Endothelial cell of umbilical vein (primary cell): ENCODE results near the gene ZNF383.
A peak's percentile ranks its signal among the peaks of the same experiment; 100 is the strongest.

Experiments used
- CTCF ChIP-seq, 2 donors: IDR thresholded peaks; 1 replicate in 1 of 2; 2 replicates in 1 of 2; pipeline ENCODE4 v1.5.1; 2011; ENCODE audit warnings: low read length in 2 of 2, mild to moderate bottlenecking in 2 of 2, moderate library complexity in 2 of 2, control low read depth in 1 of 2, inconsistent platforms in 1 of 2, low read depth in 1 of 2; ENCODE audit not compliant: insufficient read depth in 1 of 2; ENCODE audit errors: extremely low read depth in 1 of 2
- EZH2 ChIP-seq: IDR thresholded peaks from 2 replicates; pipeline ENCODE4 v1.6.1; 2012; ENCODE audit warnings: borderline replicate concordance, low read depth, mild to moderate bottlenecking, moderate library complexity, low read length, inconsistent platforms; ENCODE audit not compliant: severe bottlenecking
- FOS ChIP-seq: IDR thresholded peaks from 2 replicates; pipeline ENCODE4 v1.6.1; 2011; ENCODE audit warnings: mild to moderate bottlenecking, low read length, moderate library complexity, borderline replicate concordance; ENCODE audit not compliant: insufficient read depth
- GATA2 ChIP-seq: IDR thresholded peaks from 2 replicates; pipeline ENCODE4 v1.7.0; 2011; ENCODE audit warnings: low read depth, mild to moderate bottlenecking, moderate library complexity, mixed read lengths, low read length; ENCODE audit not compliant: insufficient read length, insufficient read depth
- JUN ChIP-seq: IDR thresholded peaks from 2 replicates; pipeline ENCODE4 v1.6.1; 2011; ENCODE audit warnings: borderline replicate concordance, low read depth; ENCODE audit not compliant: insufficient read length, insufficient read depth
- MAX ChIP-seq: IDR thresholded peaks from 2 replicates; pipeline ENCODE4 v1.6.1; 2011; ENCODE audit not compliant: insufficient read depth, insufficient read length
- MYC ChIP-seq: IDR thresholded peaks from one replicate; pipeline ENCODE4 v1.6.1; 2011; ENCODE audit warnings: mild to moderate bottlenecking, low read depth, low read length
- POLR2A ChIP-seq: IDR thresholded peaks from 2 replicates; pipeline ENCODE4 v1.6.1; 2012; ENCODE audit warnings: low read depth, mild to moderate bottlenecking, control low read depth, low read length
- POLR2AphosphoS5 ChIP-seq: IDR thresholded peaks from 2 replicates; pipeline ENCODE4 v1.6.1; 2012; ENCODE audit warnings: low read depth, mild to moderate bottlenecking, control low read depth, low read length, moderate library complexity; ENCODE audit not compliant: insufficient read depth

GRCh38 chr19:37217775-37218591 lies at the start of gene ZNF383:
- no peak for TF ChIP-seq CTCF (IDR thresholded peaks at IDR 0.05; ENCODE audit: extremely low read depth in 1 of 2, insufficient read depth in 1 of 2, low read depth in 1 of 2, low read length in 2 of 2)
- TF ChIP-seq EZH2, result no peak
- peak; percentile 58 for TF ChIP-seq POLR2A
- TF ChIP-seq JUN, result no peak
- TF ChIP-seq POLR2AphosphoS5, result peak; percentile 67
- no peak for TF ChIP-seq FOS
- no peak for TF ChIP-seq GATA2
- no peak for TF ChIP-seq MYC
- TF ChIP-seq MAX, result no peak
